ENCODE data around the gene ESRRB. TPM values are rescaled to one million over a fixed set of nuclear protein-coding genes. Genes with fewer than 3 reads are reported as not detected.

Gene ESRRB
- total RNA-seq, 1 donor from 2014 or later: 0.11 TPM

- no peak for DNase-seq
- H3K4me3 Mint-ChIP-seq: no peak overlapping the region
- intact Hi-C loops (cut with micrococcal nuclease): no loop called here
- peaks cover 3% of the 10 kb centered on the region for H3K9me3 Mint-ChIP-seq
- no peak overlapping the region for H3K27ac Mint-ChIP-seq
- H3K36me3 Mint-ChIP-seq (ENCODE audit: low read depth): no peaks in the 10 kb centered on the region
- TF ChIP-seq, protein P1, sequence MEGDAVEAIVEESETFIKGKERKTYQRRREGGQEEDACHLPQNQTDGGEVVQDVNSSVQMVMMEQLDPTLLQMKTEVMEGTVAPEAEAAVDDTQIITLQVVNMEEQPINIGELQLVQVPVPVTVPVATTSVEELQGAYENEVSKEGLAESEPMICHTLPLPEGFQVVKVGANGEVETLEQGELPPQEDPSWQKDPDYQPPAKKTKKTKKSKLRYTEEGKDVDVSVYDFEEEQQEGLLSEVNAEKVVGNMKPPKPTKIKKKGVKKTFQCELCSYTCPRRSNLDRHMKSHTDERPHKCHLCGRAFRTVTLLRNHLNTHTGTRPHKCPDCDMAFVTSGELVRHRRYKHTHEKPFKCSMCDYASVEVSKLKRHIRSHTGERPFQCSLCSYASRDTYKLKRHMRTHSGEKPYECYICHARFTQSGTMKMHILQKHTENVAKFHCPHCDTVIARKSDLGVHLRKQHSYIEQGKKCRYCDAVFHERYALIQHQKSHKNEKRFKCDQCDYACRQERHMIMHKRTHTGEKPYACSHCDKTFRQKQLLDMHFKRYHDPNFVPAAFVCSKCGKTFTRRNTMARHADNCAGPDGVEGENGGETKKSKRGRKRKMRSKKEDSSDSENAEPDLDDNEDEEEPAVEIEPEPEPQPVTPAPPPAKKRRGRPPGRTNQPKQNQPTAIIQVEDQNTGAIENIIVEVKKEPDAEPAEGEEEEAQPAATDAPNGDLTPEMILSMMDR (IDR thresholded peaks at IDR 0.05): no peak
- CTCF ChIA-PET: no interaction called here
- H3K27me3 Mint-ChIP-seq: peaks cover 32% of the 10 kb centered on the region
- no peak for ATAC-seq (ENCODE audit: low read depth)
- POLR2A ChIA-PET: no interaction called here
- peaks cover 2% of the 10 kb centered on the region for H3K4me1 Mint-ChIP-seq
These were observed 27.0 kb upstream of the ESRRB start for GRCh38 chr14:76348898-76349297.

- Mint-ChIP-seq H3K9me3 (peaks cover 3% of the 10 kb centered on the region), H3K27me3 (peaks cover 35% of the 10 kb centered on the region), H3K4me3 (no peak overlapping the region), H3K4me1 (peaks cover 2% of the 10 kb centered on the region), H3K36me3 (ENCODE audit: low read depth) (no peaks in the 10 kb centered on the region), H3K27ac (no peak overlapping the region)
- TF ChIP-seq, protein P1 (IDR thresholded peaks at IDR 0.05): no peak
- intact Hi-C loops (cut with micrococcal nuclease): loop anchor here (5.0 kb wide), 1 partner anchor 443 kb away; no protein-coding TSS in a partner anchor
- DNase-seq: no peak
- no peak for ATAC-seq (ENCODE audit: low read depth)
- ChIA-PET CTCF (interaction anchor here (4.5 kb wide), 1 partner anchor 298 kb away, joined by 101 read pairs; no protein-coding TSS in a partner anchor), POLR2A (no interaction called here)
These were observed 25.9 kb upstream of the ESRRB start for GRCh38 chr14:76349993-76350392.

- ChIA-PET CTCF (interaction anchor here (4.5 kb wide), 1 partner anchor 299 kb away, joined by 101 read pairs; no protein-coding TSS in a partner anchor), POLR2A (no interaction called here)
- ATAC-seq (ENCODE audit: low read depth) (no peak), DNase-seq (no peak)
- H3K27me3 Mint-ChIP-seq: peaks cover 30% of the 10 kb centered on the region
- H3K9me3 Mint-ChIP-seq: no peaks in the 10 kb centered on the region
- H3K4me1 Mint-ChIP-seq: peaks cover 2% of the 10 kb centered on the region
- H3K36me3 Mint-ChIP-seq (ENCODE audit: low read depth): no peaks in the 10 kb centered on the region
- intact Hi-C loops (cut with micrococcal nuclease): loop anchor here (5.0 kb wide), 1 partner anchor 443 kb away; no protein-coding TSS in a partner anchor
- no peak overlapping the region for H3K4me3 Mint-ChIP-seq
- TF ChIP-seq, protein P1 (IDR thresholded peaks at IDR 0.05): no peak
- H3K27ac Mint-ChIP-seq: no peak overlapping the region
These were observed 25.3 kb upstream of the ESRRB start for GRCh38 chr14:76350671-76351070.

GRCh38 chr14:76351941-76352340, 24.0 kb upstream of the ESRRB start:
- DNase-seq (no peak), ATAC-seq (ENCODE audit: low read depth) (no peak)
- TF ChIP-seq, protein P1 (IDR thresholded peaks at IDR 0.05): no peak
- Mint-ChIP-seq H3K4me1 (peaks cover 2% of the 10 kb centered on the region), H3K36me3 (ENCODE audit: low read depth) (no peaks in the 10 kb centered on the region), H3K27ac (no peak overlapping the region), H3K27me3 (peaks cover 39% of the 10 kb centered on the region), H3K4me3 (no peak overlapping the region), H3K9me3 (no peaks in the 10 kb centered on the region)
- intact Hi-C loops (cut with micrococcal nuclease): loop anchor here (1.0 to 5.0 kb wide), 3 partner anchors 302 to 643 kb away; no protein-coding TSS in a partner anchor
- ChIA-PET CTCF (interaction anchor here (0.8 to 4.5 kb wide), 4 partner anchors 289 to 643 kb away, joined by 3 to 101 read pairs (median 6); no protein-coding TSS in a partner anchor), POLR2A (no interaction called here)

DNA sequence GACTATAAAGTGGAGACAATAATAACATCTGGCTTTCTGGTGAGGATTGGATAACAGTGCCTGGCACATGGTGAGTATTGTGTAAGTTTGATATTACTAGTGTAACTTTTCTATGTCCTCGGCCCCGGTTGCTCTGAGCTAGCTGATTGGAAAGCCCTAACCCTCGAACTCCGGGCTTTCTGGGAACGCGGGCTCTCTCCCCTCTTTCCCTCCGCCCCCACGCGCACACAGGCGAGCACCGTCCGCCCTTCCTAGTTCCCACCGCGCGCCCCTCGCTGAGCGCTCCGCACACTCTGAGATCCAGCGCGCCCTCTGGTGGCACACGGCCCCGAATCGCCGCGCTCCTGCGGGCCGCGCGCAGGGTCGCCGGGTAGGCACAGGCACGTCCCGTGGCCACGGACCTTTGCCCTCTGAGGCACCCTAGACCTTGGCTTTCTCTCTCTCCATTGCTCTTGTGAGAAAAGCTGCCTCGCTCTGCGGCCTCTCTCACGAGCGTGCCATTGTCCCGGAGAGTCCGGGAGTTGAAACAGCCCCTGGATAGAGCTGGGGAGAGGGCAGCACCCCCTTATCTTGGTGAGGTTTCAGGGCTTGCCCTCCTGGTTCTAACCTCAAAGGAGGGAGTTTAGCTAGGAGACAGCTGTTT, 23.2 kb upstream of the ESRRB start:
- intact Hi-C loops (cut with micrococcal nuclease): loop anchor here (1.0 to 5.0 kb wide), 3 partner anchors 302 to 643 kb away; no protein-coding TSS in a partner anchor
- ATAC-seq (ENCODE audit: low read depth) (no peak), DNase-seq (peak; percentile 53)
- Mint-ChIP-seq H3K27me3 (peaks cover 39% of the 10 kb centered on the region), H3K9me3 (no peaks in the 10 kb centered on the region), H3K4me1 (peaks cover 2% of the 10 kb centered on the region), H3K27ac (no peak overlapping the region), H3K36me3 (ENCODE audit: low read depth) (no peaks in the 10 kb centered on the region), H3K4me3 (peak overlapping the region; percentile 21)
- ChIA-PET CTCF (interaction anchor here (0.8 to 4.5 kb wide), 5 partner anchors 18 to 644 kb away, joined by 3 to 101 read pairs (median 3); no protein-coding TSS in a partner anchor), POLR2A (no interaction called here)
- TF ChIP-seq, protein P1 (IDR thresholded peaks at IDR 0.05): no peak
